Measurements from ENCODE around the gene INTU.

The INTU gene

GRCh38 chr4:127604949-127605709, 27.6 kb upstream of the INTU start:
- DNase-seq (ENCODE audit: low read depth in 1 of 2, low spot score in 1 of 2): no peak
- no peaks in the 10 kb centered on the region for H3K27me3 ChIP-seq (ENCODE audit: insufficient read depth, poor library complexity, severe bottlenecking)
- TF ChIP-seq, protein P1, sequence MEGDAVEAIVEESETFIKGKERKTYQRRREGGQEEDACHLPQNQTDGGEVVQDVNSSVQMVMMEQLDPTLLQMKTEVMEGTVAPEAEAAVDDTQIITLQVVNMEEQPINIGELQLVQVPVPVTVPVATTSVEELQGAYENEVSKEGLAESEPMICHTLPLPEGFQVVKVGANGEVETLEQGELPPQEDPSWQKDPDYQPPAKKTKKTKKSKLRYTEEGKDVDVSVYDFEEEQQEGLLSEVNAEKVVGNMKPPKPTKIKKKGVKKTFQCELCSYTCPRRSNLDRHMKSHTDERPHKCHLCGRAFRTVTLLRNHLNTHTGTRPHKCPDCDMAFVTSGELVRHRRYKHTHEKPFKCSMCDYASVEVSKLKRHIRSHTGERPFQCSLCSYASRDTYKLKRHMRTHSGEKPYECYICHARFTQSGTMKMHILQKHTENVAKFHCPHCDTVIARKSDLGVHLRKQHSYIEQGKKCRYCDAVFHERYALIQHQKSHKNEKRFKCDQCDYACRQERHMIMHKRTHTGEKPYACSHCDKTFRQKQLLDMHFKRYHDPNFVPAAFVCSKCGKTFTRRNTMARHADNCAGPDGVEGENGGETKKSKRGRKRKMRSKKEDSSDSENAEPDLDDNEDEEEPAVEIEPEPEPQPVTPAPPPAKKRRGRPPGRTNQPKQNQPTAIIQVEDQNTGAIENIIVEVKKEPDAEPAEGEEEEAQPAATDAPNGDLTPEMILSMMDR (IDR thresholded peaks at IDR 0.05; ENCODE audit: insufficient read depth, low read length): no peak
- TF ChIP-seq SPI1 (IDR thresholded peaks at IDR 0.05; ENCODE audit: borderline replicate concordance, low read depth) (no peak), REST (IDR thresholded peaks at IDR 0.05; ENCODE audit: insufficient replicate concordance, low read depth) (no peak), POLR2AphosphoS5 (IDR thresholded peaks at IDR 0.05; ENCODE audit: low read depth) (no peak), GABPA (IDR thresholded peaks at IDR 0.05; ENCODE audit: low read depth) (no peak)
- no peak overlapping the region for H3K4me3 ChIP-seq (replicated peaks; ENCODE audit: insufficient read depth, low read length)
- H3K27ac ChIP-seq (replicated peaks): no peak overlapping the region

DNA sequence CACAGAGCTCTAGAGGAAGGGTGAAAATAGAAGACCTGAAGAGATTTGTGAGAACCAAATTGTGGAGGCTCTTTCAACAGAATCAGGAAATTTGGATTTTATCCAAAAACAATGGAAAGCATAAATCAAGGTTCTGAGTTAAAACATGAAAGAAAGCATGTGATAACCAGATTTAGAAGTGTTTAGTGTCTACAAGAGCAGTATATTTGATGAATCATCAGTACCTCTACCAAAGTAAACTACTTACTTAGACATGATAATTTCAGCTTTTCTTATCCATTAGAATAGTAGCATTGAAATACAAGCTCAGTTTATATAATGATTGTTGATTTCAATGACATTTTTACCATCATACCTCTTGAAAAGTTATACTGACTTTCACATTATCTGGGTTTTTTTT, 25.9 kb upstream of the INTU start:
- Histone ChIP-seq H3K27ac (replicated peaks) (no peak overlapping the region), H3K27me3 (ENCODE audit: insufficient read depth, poor library complexity, severe bottlenecking) (no peaks in the 10 kb centered on the region), H3K4me3 (replicated peaks; ENCODE audit: insufficient read depth, low read length) (no peak overlapping the region)
- no peak for DNase-seq (ENCODE audit: low read depth in 1 of 2, low spot score in 1 of 2)
- TF ChIP-seq SPI1 (IDR thresholded peaks at IDR 0.05; ENCODE audit: borderline replicate concordance, low read depth): no peak
- TF ChIP-seq POLR2AphosphoS5 (IDR thresholded peaks at IDR 0.05; ENCODE audit: low read depth): no peak
- TF ChIP-seq GABPA (IDR thresholded peaks at IDR 0.05; ENCODE audit: low read depth): no peak
- TF ChIP-seq REST (IDR thresholded peaks at IDR 0.05; ENCODE audit: insufficient replicate concordance, low read depth): no peak
- TF ChIP-seq, protein P1 (IDR thresholded peaks at IDR 0.05; ENCODE audit: insufficient read depth, low read length): no peak

- H3K4me3 ChIP-seq (replicated peaks; ENCODE audit: insufficient read depth, low read length): no peak overlapping the region
- TF ChIP-seq SPI1 (IDR thresholded peaks at IDR 0.05; ENCODE audit: borderline replicate concordance, low read depth) (no peak), POLR2AphosphoS5 (IDR thresholded peaks at IDR 0.05; ENCODE audit: low read depth) (no peak), GABPA (IDR thresholded peaks at IDR 0.05; ENCODE audit: low read depth) (no peak), REST (IDR thresholded peaks at IDR 0.05; ENCODE audit: insufficient replicate concordance, low read depth) (no peak)
- TF ChIP-seq, protein P1 (IDR thresholded peaks at IDR 0.05; ENCODE audit: insufficient read depth, low read length): no peak
- no peak for DNase-seq (ENCODE audit: low read depth in 1 of 2, low spot score in 1 of 2)
- no peaks in the 10 kb centered on the region for H3K27me3 ChIP-seq (ENCODE audit: insufficient read depth, poor library complexity, severe bottlenecking)
- H3K27ac ChIP-seq (replicated peaks): no peak overlapping the region
Measured at GRCh38 chr4:127609484-127609883, 23.3 kb upstream of the INTU start.
